LNCaP clone FGC (cell line): ENCODE results near the gene GAB3.

Experiments
- DNase-seq: peaks from one replicate; pipeline ENCODE4 v3.0.0-alpha.2; 2011; ENCODE audit warnings: low read depth
- H3K4me3 ChIP-seq: 2 replicates; pipeline ENCODE4 v1.5.1; 2011; ENCODE audit warnings: mild to moderate bottlenecking, low read depth, low read length, control low read depth
- TF ChIP-seq, protein P1 (sequence below): IDR thresholded peaks from 2 replicates; pipeline ENCODE4 v1.5.1; 2012; ENCODE audit warnings: mild to moderate bottlenecking; ENCODE audit not compliant: control insufficient read depth, insufficient read depth; ENCODE audit errors: extremely low read depth

Gene GAB3, protein sequence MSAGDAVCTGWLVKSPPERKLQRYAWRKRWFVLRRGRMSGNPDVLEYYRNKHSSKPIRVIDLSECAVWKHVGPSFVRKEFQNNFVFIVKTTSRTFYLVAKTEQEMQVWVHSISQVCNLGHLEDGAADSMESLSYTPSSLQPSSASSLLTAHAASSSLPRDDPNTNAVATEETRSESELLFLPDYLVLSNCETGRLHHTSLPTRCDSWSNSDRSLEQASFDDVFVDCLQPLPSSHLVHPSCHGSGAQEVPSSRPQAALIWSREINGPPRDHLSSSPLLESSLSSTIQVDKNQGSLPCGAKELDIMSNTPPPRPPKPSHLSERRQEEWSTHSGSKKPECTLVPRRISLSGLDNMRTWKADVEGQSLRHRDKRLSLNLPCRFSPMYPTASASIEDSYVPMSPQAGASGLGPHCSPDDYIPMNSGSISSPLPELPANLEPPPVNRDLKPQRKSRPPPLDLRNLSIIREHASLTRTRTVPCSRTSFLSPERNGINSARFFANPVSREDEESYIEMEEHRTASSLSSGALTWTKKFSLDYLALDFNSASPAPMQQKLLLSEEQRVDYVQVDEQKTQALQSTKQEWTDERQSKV

DNA sequence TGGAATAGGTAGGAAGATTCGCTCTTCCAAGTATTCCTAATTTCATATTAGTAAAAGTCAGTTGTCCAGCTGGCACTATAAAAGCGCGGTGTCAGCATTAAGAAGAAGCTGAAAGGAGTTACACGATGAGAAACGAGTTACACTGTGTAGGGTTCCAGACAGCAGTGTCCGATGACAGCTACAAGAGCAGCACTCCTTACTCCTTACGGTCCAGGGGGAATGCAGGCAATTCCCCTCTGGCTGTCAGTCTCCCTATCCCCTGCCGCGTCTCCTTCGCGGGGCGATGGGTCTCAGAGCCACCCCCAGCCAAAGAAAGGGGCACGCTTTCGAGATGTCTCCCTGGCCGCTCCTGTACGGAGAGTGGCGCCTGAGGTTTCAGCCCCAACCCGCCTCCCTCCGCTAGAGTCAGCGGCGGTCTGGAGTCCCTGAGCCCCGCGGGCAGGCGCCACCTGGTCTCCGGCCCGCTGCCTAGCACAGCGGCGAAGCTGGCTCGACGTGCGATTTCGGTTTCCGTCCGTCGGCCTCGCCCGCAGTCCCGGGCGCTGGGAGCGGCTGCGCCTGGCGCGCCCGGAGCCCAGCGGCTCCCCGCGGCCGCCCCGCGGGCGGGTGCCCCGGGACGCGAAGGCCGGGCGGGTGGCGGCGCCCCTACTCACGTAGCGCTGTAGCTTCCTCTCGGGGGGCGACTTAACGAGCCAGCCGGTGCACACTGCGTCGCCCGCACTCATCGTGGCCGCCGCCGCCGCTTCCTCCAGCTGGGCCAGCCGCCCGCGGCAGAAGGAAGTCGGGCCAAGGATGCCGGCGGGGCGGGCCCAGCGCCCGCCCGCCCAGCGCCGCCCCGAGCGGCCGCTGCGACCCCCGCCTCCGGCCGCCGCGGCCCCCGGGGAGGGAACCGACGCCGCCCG lies at the start of gene GAB3:
Gene GAB3, minus strand, starts transcription at position 777 of the 902 bp plus-strand sequence. Its CDS starts 52 bp downstream, at position 725.
- TF ChIP-seq, protein P1, sequence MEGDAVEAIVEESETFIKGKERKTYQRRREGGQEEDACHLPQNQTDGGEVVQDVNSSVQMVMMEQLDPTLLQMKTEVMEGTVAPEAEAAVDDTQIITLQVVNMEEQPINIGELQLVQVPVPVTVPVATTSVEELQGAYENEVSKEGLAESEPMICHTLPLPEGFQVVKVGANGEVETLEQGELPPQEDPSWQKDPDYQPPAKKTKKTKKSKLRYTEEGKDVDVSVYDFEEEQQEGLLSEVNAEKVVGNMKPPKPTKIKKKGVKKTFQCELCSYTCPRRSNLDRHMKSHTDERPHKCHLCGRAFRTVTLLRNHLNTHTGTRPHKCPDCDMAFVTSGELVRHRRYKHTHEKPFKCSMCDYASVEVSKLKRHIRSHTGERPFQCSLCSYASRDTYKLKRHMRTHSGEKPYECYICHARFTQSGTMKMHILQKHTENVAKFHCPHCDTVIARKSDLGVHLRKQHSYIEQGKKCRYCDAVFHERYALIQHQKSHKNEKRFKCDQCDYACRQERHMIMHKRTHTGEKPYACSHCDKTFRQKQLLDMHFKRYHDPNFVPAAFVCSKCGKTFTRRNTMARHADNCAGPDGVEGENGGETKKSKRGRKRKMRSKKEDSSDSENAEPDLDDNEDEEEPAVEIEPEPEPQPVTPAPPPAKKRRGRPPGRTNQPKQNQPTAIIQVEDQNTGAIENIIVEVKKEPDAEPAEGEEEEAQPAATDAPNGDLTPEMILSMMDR, result no peak
- H3K4me3 ChIP-seq, result no peak within 1 kb of the TSS
- DNase-seq, result no peak

DNA sequence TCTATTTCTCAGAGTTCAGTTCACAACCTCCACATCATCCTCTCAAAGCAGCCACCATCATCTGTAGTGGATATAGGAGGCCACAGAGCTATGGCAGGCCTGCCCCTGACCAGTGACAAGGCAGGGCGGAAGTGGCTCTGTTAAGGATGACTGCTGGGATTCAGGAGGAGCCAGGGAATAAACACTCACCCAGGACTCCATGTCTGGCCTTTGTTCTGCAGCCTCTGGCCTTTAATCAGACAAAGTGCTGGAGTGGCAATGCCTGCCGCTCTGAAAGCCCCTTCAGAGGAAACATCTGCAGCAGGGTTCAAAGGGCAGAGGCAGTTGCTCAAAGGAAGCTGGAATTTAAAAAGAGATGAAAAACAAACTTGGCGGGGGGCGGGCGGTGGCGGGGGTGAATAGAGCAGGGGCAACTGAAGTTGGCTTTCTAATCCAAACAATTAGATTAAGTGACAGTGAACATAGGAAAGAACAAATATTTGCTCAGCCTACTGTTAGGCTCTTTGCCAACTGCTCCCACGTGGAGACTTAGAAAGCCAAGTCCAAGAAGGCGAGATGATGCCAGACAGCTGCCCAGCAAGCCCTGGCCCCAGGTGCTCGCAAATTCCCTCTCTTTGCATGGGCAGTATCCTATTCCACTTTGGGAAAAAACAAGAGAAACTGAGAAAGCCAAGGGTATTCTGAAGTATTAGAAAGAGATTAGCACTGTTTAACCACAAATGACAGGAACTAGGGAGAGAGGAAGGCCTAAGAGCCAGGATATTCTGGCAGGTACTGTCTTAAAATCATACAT lies 48.9 kb upstream of the GAB3 start:
- TF ChIP-seq, protein P1, result no peak
- peak; percentile 91 for DNase-seq
- H3K4me3 ChIP-seq, result no peak overlapping the region

DNA sequence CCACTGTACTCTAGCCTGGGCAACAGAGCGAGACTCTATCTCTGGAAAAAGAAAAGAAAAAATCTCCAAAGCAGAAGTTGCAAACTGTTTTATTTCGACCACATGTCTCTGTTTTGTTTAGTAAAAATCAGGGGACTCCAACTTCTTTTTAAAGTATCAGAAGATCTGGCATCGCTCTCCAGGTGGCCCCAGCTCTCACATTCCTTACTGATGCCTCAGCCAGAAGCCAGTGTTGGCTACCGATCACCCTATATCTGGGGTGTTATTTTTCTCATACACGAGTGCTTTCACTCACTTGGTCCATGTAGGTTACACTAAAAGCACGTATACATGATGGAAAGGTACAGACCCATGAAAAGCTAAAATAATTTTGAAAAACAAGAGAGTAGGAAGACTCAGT lies 46.1 kb upstream of the GAB3 start:
- DNase-seq, result no peak
- H3K4me3 ChIP-seq, result no peak overlapping the region
- TF ChIP-seq, protein P1, result no peak

DNA sequence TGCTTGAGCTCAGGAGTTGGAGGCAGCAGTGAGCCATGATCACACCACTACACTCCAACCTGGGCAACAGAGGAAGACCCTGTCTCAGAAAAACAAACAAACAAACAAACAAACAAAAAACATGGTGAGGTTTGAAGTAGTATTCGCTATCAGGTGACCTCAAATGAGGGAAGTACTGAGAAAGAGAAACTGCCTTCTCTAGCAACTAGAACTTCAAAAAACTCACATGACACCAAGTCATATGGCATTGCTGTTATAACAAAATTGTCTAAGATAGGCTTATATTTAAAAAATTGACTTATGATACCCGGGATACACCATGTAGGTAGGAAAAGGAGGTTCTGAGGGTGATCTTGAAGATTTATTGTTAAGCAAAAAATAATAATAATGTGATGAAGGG lies 44.1 kb upstream of the GAB3 start:
- H3K4me3 ChIP-seq, result no peak overlapping the region
- TF ChIP-seq, protein P1, result no peak
- DNase-seq, result no peak

DNA sequence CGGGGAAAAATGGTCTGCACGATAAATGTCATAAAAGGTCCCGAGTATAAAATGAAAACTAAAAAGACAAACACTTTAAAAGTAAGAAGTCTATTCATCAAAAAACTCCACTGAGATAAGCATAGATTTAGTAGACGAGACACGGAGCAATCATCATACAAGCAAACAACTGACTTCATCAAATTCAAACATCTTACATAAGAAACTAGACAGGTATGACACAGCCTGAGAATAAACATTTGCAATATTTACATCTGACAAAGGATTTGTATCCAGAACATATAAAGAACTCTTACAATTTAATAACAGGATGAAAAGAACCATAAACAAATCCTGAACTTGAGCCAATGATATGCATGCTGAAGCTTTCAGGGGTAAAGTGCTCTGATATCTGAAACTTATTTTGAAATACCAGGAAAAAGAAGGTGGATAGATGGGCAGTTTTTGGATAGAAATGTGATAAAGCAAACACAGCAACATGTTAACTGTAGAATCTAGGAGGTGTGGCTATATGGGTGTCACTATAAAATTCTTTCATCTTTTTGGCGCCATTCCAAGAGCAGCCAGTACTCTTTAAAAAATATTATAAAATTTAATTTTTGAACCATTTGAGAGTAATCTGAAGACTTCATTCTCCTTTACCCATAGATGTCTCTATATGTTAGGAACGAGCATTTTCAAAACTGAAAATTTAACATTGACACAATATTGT lies 42.4 kb upstream of the GAB3 start:
- DNase-seq, result peak; percentile 46
- H3K4me3 ChIP-seq, result no peak overlapping the region
- TF ChIP-seq, protein P1, result no peak
